HCT116 (cell line): ENCODE results near the gene CCDC39.

ENCODE experiments used
- CEBPB ChIP-seq: IDR thresholded peaks from 2 replicates; pipeline ENCODE4 v1.6.1; 2012; ENCODE audit warnings: low read depth
- EZH2 ChIP-seq: fragments of 200-600 bp; sonication (generic); IDR thresholded peaks from 2 replicates; pipeline ENCODE4 v1.6.1; 2017; ENCODE audit warnings: antibody characterized with exemption, mixed run types
- FOSL1 ChIP-seq: IDR thresholded peaks from 2 replicates; pipeline ENCODE4 v1.6.1; 2012; ENCODE audit warnings: low read depth
- POLR2A ChIP-seq: IDR thresholded peaks from 2 replicates; pipeline ENCODE4 v1.7.0; 2011; ENCODE audit warnings: borderline replicate concordance; ENCODE audit not compliant: insufficient read depth, insufficient read length; ENCODE audit errors: extremely low read depth
- TCF7L2 ChIP-seq: IDR thresholded peaks from 2 replicates; pipeline ENCODE4 v1.7.0; 2011; ENCODE audit warnings: borderline replicate concordance, inconsistent platforms; ENCODE audit not compliant: insufficient read depth, insufficient read length; ENCODE audit errors: extremely low read depth
- ZNF274 ChIP-seq: fragments of 200-500 bp; sonication (Bioruptor generic); IDR thresholded peaks from 2 replicates; pipeline ENCODE4 v1.6.1; 2014; ENCODE audit warnings: mild to moderate bottlenecking, low read depth, low read length, inconsistent platforms
- TF ChIP-seq, protein P1 (sequence below), 3 experiments: fragments of 200-600 bp in 1 of 3; sonication (generic) in 1 of 3; IDR thresholded peaks in 2 of 3; conservative IDR thresholded peaks in 1 of 3; 2 replicates each; pipeline ENCODE4 v1.5.1; 2012 to 2017; ENCODE audit warnings: low read depth in 2 of 3, low read length in 2 of 3, antibody characterized with exemption in 1 of 3, borderline replicate concordance in 1 of 3, control low read depth in 1 of 3, mild to moderate bottlenecking in 1 of 3, mixed read lengths in 1 of 3, mixed run types in 1 of 3, moderate library complexity in 1 of 3; ENCODE audit not compliant: insufficient read depth in 1 of 3
- TF ChIP-seq, protein P2 (sequence below): IDR thresholded peaks from 2 replicates; pipeline ENCODE4 v1.6.1; 2012; ENCODE audit warnings: low read depth

DNA sequence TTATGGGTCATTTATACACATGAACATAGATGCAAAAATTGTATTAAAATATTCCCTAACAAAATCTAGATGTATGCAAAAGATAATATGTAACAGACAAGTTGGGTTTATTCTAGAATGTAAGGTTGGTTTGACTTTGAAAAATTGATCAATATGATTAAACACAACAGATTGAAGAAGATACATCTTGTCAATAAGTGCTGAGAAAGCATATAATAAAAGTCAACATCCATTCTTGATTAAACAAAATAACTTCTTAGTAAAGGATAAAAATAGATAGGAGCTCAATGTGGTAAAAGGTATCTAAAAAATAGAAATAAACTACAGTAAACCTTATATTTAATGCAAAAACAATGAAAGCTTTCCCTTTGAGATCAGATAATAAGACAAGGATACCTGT lies 38.3 kb downstream of the CCDC39 start:
- TF ChIP-seq, protein P1, sequence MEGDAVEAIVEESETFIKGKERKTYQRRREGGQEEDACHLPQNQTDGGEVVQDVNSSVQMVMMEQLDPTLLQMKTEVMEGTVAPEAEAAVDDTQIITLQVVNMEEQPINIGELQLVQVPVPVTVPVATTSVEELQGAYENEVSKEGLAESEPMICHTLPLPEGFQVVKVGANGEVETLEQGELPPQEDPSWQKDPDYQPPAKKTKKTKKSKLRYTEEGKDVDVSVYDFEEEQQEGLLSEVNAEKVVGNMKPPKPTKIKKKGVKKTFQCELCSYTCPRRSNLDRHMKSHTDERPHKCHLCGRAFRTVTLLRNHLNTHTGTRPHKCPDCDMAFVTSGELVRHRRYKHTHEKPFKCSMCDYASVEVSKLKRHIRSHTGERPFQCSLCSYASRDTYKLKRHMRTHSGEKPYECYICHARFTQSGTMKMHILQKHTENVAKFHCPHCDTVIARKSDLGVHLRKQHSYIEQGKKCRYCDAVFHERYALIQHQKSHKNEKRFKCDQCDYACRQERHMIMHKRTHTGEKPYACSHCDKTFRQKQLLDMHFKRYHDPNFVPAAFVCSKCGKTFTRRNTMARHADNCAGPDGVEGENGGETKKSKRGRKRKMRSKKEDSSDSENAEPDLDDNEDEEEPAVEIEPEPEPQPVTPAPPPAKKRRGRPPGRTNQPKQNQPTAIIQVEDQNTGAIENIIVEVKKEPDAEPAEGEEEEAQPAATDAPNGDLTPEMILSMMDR (IDR thresholded peaks at IDR 0.05 in 2 of 3, conservative IDR thresholded peaks at IDR 0.05 in 1 of 3; ENCODE audit: borderline replicate concordance in 1 of 3, insufficient read depth in 1 of 3, low read depth in 2 of 3, low read length in 2 of 3), result no peak
- TF ChIP-seq POLR2A, result no peak
- no peak for TF ChIP-seq CEBPB
- no peak for TF ChIP-seq FOSL1
- TF ChIP-seq TCF7L2, result no peak
- TF ChIP-seq, protein P2, sequence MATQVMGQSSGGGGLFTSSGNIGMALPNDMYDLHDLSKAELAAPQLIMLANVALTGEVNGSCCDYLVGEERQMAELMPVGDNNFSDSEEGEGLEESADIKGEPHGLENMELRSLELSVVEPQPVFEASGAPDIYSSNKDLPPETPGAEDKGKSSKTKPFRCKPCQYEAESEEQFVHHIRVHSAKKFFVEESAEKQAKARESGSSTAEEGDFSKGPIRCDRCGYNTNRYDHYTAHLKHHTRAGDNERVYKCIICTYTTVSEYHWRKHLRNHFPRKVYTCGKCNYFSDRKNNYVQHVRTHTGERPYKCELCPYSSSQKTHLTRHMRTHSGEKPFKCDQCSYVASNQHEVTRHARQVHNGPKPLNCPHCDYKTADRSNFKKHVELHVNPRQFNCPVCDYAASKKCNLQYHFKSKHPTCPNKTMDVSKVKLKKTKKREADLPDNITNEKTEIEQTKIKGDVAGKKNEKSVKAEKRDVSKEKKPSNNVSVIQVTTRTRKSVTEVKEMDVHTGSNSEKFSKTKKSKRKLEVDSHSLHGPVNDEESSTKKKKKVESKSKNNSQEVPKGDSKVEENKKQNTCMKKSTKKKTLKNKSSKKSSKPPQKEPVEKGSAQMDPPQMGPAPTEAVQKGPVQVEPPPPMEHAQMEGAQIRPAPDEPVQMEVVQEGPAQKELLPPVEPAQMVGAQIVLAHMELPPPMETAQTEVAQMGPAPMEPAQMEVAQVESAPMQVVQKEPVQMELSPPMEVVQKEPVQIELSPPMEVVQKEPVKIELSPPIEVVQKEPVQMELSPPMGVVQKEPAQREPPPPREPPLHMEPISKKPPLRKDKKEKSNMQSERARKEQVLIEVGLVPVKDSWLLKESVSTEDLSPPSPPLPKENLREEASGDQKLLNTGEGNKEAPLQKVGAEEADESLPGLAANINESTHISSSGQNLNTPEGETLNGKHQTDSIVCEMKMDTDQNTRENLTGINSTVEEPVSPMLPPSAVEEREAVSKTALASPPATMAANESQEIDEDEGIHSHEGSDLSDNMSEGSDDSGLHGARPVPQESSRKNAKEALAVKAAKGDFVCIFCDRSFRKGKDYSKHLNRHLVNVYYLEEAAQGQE, result no peak
- no peak for TF ChIP-seq ZNF274
- TF ChIP-seq EZH2, result no peak
